ENCODE results near the gene CEMIP. TPM values are rescaled to one million over a fixed set of nuclear protein-coding genes. Genes with fewer than 3 reads are reported as not detected.

Gene CEMIP
- total and polyA plus RNA-seq, 12 donors: 0.08 to 2.2 (median 0.35) TPM

DNA sequence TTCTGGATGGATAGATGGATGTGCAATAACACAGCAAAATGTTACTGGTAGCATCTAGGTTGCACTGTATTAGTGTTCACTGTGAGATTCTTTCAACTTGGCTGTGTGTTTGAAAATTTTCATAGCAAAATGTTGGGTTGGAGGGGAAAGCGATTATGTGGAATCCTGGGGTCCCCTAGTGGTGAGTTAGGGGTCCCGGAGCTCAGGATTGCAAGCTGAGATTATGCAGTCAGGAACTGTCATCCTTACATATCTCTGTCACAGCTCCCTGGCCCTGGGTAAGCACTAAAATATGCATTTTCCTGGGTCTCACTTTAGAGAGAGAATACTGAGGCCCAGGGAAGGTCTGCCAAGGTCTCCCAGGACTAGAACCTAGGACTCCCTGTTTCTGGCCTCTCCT lies 77.2 kb downstream of the CEMIP start:
- H3K4me1 ChIP-seq (replicated peaks in 1 of 2): peaks cover 0 to 5% of the 10 kb centered on the region in 2 donors
- no peak for DNase-seq
- no peaks in the 10 kb centered on the region for H3K9me3 ChIP-seq (replicated peaks in 1 of 3)
- WGBS, 4 donors: 46 to 60% (median 49%) methylated on average over 2 of the region's 2 CpGs
- H3K4me3 ChIP-seq: no peak overlapping the region
- no peak overlapping the region for H3K27ac ChIP-seq
- no peaks in the 10 kb centered on the region for H3K27me3 ChIP-seq
- no peak for TF ChIP-seq POLR2A (IDR thresholded peaks at IDR 0.05)
- intact Hi-C loops (cut with DNase I): no loop called here
- H3K36me3 ChIP-seq (replicated peaks in 1 of 2): no peaks in the 10 kb centered on the region

- peak in 5 of 7 donors; percentile 28 to 54 (median 47) for DNase-seq
- intact Hi-C loops (cut with DNase I): no loop called here
- 49 to 67% (median 56%) methylated on average over 5 to 8 of the region's 8 CpGs for WGBS, 4 donors
Observed at GRCh38 chr15:80856809-80857377, 77.7 kb downstream of the CEMIP start.

GRCh38 chr15:80861731-80862170 lies 82.6 kb downstream of the CEMIP start:
- intact Hi-C loops (cut with DNase I): no loop called here
- no peak overlapping the region for H3K4me3 ChIP-seq
- H3K9me3 ChIP-seq (replicated peaks in 1 of 3): no peaks in the 10 kb centered on the region
- peaks cover 0 to 5% of the 10 kb centered on the region in 2 donors for H3K4me1 ChIP-seq (replicated peaks in 1 of 2)
- no peaks in the 10 kb centered on the region for H3K27me3 ChIP-seq
- DNase-seq: no peak
- H3K36me3 ChIP-seq (replicated peaks in 1 of 2): no peaks in the 10 kb centered on the region
- no peak overlapping the region for H3K27ac ChIP-seq
- TF ChIP-seq CTCF (IDR thresholded peaks at IDR 0.05) (no peak), POLR2A (IDR thresholded peaks at IDR 0.05) (no peak)
- WGBS, 4 donors: 60 to 82% (median 70%) methylated on average over 3 to 5 of the region's 5 CpGs

More at GRCh38 chr15:80856809-80857377, 77.7 kb downstream of the CEMIP start:
- H3K4me3 ChIP-seq: no peak overlapping the region
- TF ChIP-seq POLR2A (IDR thresholded peaks at IDR 0.05): no peak
- TF ChIP-seq CTCF (IDR thresholded peaks at IDR 0.05): no peak
- no peaks in the 10 kb centered on the region for H3K9me3 ChIP-seq (replicated peaks in 1 of 3)
- H3K27ac ChIP-seq: no peak overlapping the region
- H3K27me3 ChIP-seq: no peaks in the 10 kb centered on the region
- peaks cover 0 to 5% of the 10 kb centered on the region in 2 donors for H3K4me1 ChIP-seq (replicated peaks in 1 of 2)
- no peaks in the 10 kb centered on the region for H3K36me3 ChIP-seq (replicated peaks in 1 of 2)

GRCh38 chr15:80864666-80865065 lies 85.5 kb downstream of the CEMIP start:
- intact Hi-C loops (cut with DNase I): no loop called here
- H3K4me1 ChIP-seq (replicated peaks in 1 of 2): no peaks in the 10 kb centered on the region
- no peak overlapping the region for H3K27ac ChIP-seq
- H3K36me3 ChIP-seq (replicated peaks in 1 of 2): no peaks in the 10 kb centered on the region
- WGBS, 4 donors: 91 to 95% (median 94%) methylated on average over 4 of the region's 4 CpGs
- TF ChIP-seq CTCF (IDR thresholded peaks at IDR 0.05) (no peak), POLR2A (IDR thresholded peaks at IDR 0.05) (no peak)
- no peaks in the 10 kb centered on the region for H3K9me3 ChIP-seq (replicated peaks in 1 of 3)
- no peak for DNase-seq
- H3K27me3 ChIP-seq: no peaks in the 10 kb centered on the region
- no peak overlapping the region for H3K4me3 ChIP-seq

DNA sequence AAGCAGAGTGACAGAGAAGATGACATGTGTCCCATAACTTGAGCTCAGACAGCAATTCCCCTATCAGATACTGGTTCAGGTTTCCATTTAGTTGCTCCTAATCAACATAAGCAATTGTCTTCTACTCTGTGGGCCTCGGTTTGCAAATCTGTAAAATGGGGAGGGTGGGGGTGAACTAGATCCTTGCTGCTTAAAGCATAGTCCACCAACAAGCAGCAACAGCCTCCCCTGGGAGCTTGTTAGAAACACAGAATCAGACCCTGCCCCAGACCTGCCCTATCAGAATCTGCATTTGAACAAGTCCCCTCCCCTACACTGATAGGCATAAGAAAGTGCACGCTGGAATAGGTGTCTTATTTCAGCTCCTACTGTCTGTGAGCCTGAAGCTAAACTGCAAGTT lies 87.8 kb downstream of the CEMIP start:
- Histone ChIP-seq H3K27me3 (no peaks in the 10 kb centered on the region), H3K27ac (no peak overlapping the region), H3K36me3 (replicated peaks in 1 of 2) (no peaks in the 10 kb centered on the region), H3K4me1 (replicated peaks in 1 of 2) (no peaks in the 10 kb centered on the region), H3K4me3 (no peak overlapping the region), H3K9me3 (replicated peaks in 1 of 3) (no peaks in the 10 kb centered on the region)
- TF ChIP-seq CTCF (IDR thresholded peaks at IDR 0.05): no peak
- TF ChIP-seq POLR2A (IDR thresholded peaks at IDR 0.05): no peak
- WGBS, 4 donors: 80 to 89% (median 83%) methylated on average over 2 of the region's 2 CpGs
- intact Hi-C loops (cut with DNase I): no loop called here
- no peak for DNase-seq

Data from adrenal gland (tissue), 12 donors.